ENCODE results near the gene RARG. TPM values are rescaled to one million over a fixed set of nuclear protein-coding genes. Genes with fewer than 3 reads are reported as not detected.

Gene RARG
- total RNA-seq, 2 donors from 2014 or later = 11.4 to 21.5 TPM

DNA sequence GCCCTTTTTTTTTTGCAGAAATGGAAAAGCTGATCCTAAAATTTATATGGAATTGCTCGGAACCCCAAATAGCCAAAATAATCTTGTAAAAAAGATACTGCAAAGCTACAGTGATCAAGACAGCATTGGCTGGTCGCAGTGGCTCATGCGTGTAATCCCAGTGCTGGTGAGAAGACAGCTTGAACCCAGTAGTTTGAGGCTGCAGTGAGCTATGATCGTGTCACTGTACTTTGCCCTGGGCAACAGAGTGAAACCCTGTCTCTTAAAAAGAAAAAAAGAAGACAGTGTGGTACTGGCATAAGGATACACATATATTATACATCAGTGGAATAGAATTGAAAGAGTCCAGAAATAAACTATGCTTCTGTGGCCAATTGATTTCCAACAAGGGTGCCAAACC, 30.4 kb downstream of the RARG start:
- no peak for DNase-seq
- intact Hi-C loops (cut with DNase I) = no loop called here
- Histone ChIP-seq H3K4me3 (no peak overlapping the region), H3K27ac (no peak overlapping the region), H3K9me3 (no peaks in the 10 kb centered on the region), H3K9ac (ENCODE audit: low read depth in 2 of 2, low read length in 2 of 2) (no peak overlapping the region), H3K36me3 (no peaks in the 10 kb centered on the region), H3K4me1 (peaks cover 15% of the 10 kb centered on the region), H3K27me3 (no peaks in the 10 kb centered on the region)
- no peak for TF ChIP-seq CTCF (IDR thresholded peaks at IDR 0.05)

DNA sequence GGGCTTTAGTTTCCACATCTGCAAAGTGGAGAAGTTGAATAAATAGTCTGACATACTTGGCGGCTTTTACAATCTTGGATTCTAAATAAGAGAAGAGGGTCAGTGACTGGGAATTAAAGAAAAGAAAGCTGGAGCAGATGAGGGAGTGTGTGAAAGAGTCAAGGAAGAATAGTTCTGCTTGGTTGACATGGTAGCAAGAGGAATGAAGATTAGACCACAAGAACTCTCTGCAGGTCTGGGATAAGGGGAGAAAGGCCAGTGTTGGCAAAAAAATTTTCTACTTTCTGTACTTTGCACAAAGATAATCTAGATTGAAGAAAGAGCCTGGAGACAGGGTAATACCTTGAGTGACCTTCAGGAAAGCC, 30.9 kb downstream of the RARG start:
- H3K36me3 ChIP-seq = no peaks in the 10 kb centered on the region
- DNase-seq = no peak
- no peak for TF ChIP-seq CTCF (IDR thresholded peaks at IDR 0.05)
- no peak overlapping the region for H3K4me3 ChIP-seq
- intact Hi-C loops (cut with DNase I) = no loop called here
- peak overlapping the region in 1 of 2 donors; percentile 26 for H3K9ac ChIP-seq (ENCODE audit: low read depth in 2 of 2, low read length in 2 of 2)
- no peaks in the 10 kb centered on the region for H3K27me3 ChIP-seq
- peaks cover 15% of the 10 kb centered on the region for H3K4me1 ChIP-seq
- no peaks in the 10 kb centered on the region for H3K9me3 ChIP-seq
- H3K27ac ChIP-seq = no peak overlapping the region

GRCh38 chr12:53200458-53201176, 31.4 kb downstream of the RARG start:
- no peak for TF ChIP-seq CTCF (IDR thresholded peaks at IDR 0.05)
- no peak overlapping the region for H3K4me3 ChIP-seq
- no peaks in the 10 kb centered on the region for H3K27me3 ChIP-seq
- no peaks in the 10 kb centered on the region for H3K36me3 ChIP-seq
- no peak for DNase-seq
- intact Hi-C loops (cut with DNase I) = no loop called here
- H3K27ac ChIP-seq = no peak overlapping the region
- peak overlapping the region in 1 of 2 donors; percentile 26 for H3K9ac ChIP-seq (ENCODE audit: low read depth in 2 of 2, low read length in 2 of 2)
- peaks cover 15% of the 10 kb centered on the region for H3K4me1 ChIP-seq
- H3K9me3 ChIP-seq = no peaks in the 10 kb centered on the region

DNA sequence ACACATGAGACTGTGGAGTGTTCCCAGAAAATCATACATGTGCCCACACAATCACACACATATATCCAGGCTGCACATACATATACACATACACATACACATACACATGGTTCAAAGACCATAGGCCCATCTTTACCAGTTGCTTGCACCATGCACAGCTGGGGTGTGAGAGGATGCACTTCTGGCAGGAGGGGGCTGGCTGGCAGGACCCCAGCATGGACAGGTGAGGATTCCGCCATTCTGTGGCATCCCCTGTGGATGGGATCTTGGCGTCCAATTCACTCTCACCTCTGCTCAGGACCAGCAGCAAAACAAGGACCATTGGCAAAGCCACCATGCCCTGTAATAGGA, 31.9 kb downstream of the RARG start:
- Histone ChIP-seq H3K36me3 (no peaks in the 10 kb centered on the region), H3K27me3 (no peaks in the 10 kb centered on the region), H3K27ac (no peak overlapping the region), H3K4me1 (peaks cover 15% of the 10 kb centered on the region), H3K9ac (ENCODE audit: low read depth in 2 of 2, low read length in 2 of 2) (no peak overlapping the region), H3K9me3 (no peaks in the 10 kb centered on the region), H3K4me3 (no peak overlapping the region)
- DNase-seq = no peak
- TF ChIP-seq CTCF (IDR thresholded peaks at IDR 0.05) = no peak
- intact Hi-C loops (cut with DNase I) = no loop called here

- no peak overlapping the region for H3K27ac ChIP-seq
Measured at GRCh38 chr12:53199700-53200099, 32.3 kb downstream of the RARG start.

More at GRCh38 chr12:53199700-53200099, 32.3 kb downstream of the RARG start:
- peaks cover 15% of the 10 kb centered on the region for H3K4me1 ChIP-seq
- intact Hi-C loops (cut with DNase I) = loop anchor here (5.0 kb wide), 1 partner anchor 132 kb away; no protein-coding TSS in a partner anchor
- H3K9me3 ChIP-seq = no peaks in the 10 kb centered on the region
- no peaks in the 10 kb centered on the region for H3K27me3 ChIP-seq
- H3K9ac ChIP-seq (ENCODE audit: low read depth in 2 of 2, low read length in 2 of 2) = no peak overlapping the region
- no peak for DNase-seq
- H3K36me3 ChIP-seq = no peaks in the 10 kb centered on the region
- no peak overlapping the region for H3K4me3 ChIP-seq
- no peak for TF ChIP-seq CTCF (IDR thresholded peaks at IDR 0.05)
